Ectodermal cell (in vitro differentiated cells): ENCODE measurements around the gene AJAP1.

Source experiments
- H3K27ac ChIP-seq: 2 replicates; pipeline ENCODE4 v1.7.0; 2013; ENCODE audit warnings: mild to moderate bottlenecking, low read depth, low read length; ENCODE audit not compliant: insufficient read depth, poor library complexity, severe bottlenecking
- H3K27me3 ChIP-seq: 2 replicates; pipeline ENCODE4 v1.7.0; 2013; ENCODE audit warnings: mild to moderate bottlenecking, low read length; ENCODE audit not compliant: insufficient read depth, control insufficient read depth, poor library complexity, severe bottlenecking
- H3K36me3 ChIP-seq: one replicate; pipeline ENCODE4 v1.7.0; 2013; ENCODE audit warnings: low read length; ENCODE audit not compliant: control insufficient read depth, insufficient read depth
- H3K4me1 ChIP-seq: one replicate; pipeline ENCODE4 v1.7.0; 2013; ENCODE audit warnings: low read length; ENCODE audit not compliant: control insufficient read depth, insufficient read depth
- H3K4me3 ChIP-seq: 2 replicates; pipeline ENCODE4 v1.7.0; 2013; ENCODE audit warnings: low read depth, low read length, control low read depth; ENCODE audit not compliant: insufficient read depth
- H3K9me3 ChIP-seq: 2 replicates; pipeline ENCODE4 v1.7.0; 2013; ENCODE audit warnings: mild to moderate bottlenecking, low read length, moderate library complexity; ENCODE audit not compliant: control insufficient read depth
- WGBS, 2 experiments: methylation state at CpG; one replicate each; pipeline ENCODE4 v1.1.7; 2013; ENCODE audit warnings: missing lambda C conversion rate in 2 of 2; 5-methylcytosine and 5-hydroxymethylcytosine counted together

AJAP1 gene

GRCh38 chr1:4656533-4657140, 2.2 kb downstream of the AJAP1 start:
- Histone ChIP-seq H3K27ac (no peak overlapping the region), H3K4me3 (peak overlapping the region; percentile 5), H3K27me3 (peaks cover 86% of the 10 kb centered on the region), H3K4me1 (peaks cover 22% of the 10 kb centered on the region), H3K36me3 (no peaks in the 10 kb centered on the region), H3K9me3 (no peaks in the 10 kb centered on the region)
- 12 to 17% methylated on average over 17 of the region's 17 CpGs for WGBS, 2 experiments

GRCh38 chr1:4657244-4657789, 2.9 kb downstream of the AJAP1 start:
- no peaks in the 10 kb centered on the region for H3K36me3 ChIP-seq
- H3K27ac ChIP-seq = no peak overlapping the region
- H3K27me3 ChIP-seq = peaks cover 83% of the 10 kb centered on the region
- peaks cover 22% of the 10 kb centered on the region for H3K4me1 ChIP-seq
- 7 to 9% methylated on average over 9 of the region's 9 CpGs for WGBS, 2 experiments
- no peak overlapping the region for H3K4me3 ChIP-seq
- H3K9me3 ChIP-seq = no peaks in the 10 kb centered on the region

GRCh38 chr1:4657960-4658541, 3.6 kb downstream of the AJAP1 start:
- H3K27ac ChIP-seq = no peak overlapping the region
- peaks cover 76% of the 10 kb centered on the region for H3K27me3 ChIP-seq
- no peak overlapping the region for H3K4me3 ChIP-seq
- H3K4me1 ChIP-seq = peaks cover 22% of the 10 kb centered on the region
- H3K9me3 ChIP-seq = no peaks in the 10 kb centered on the region
- H3K36me3 ChIP-seq = no peaks in the 10 kb centered on the region
- WGBS, 2 experiments = 42 to 47% methylated on average over 24 of the region's 24 CpGs

- Histone ChIP-seq H3K4me3 (no peak overlapping the region), H3K27ac (no peak overlapping the region), H3K36me3 (no peaks in the 10 kb centered on the region), H3K9me3 (no peaks in the 10 kb centered on the region), H3K4me1 (peaks cover 22% of the 10 kb centered on the region), H3K27me3 (peaks cover 67% of the 10 kb centered on the region)
- WGBS, 2 experiments = 29 to 31% methylated on average over 16 of the region's 16 CpGs
Observed at GRCh38 chr1:4658643-4659628, 4.5 kb downstream of the AJAP1 start.

DNA sequence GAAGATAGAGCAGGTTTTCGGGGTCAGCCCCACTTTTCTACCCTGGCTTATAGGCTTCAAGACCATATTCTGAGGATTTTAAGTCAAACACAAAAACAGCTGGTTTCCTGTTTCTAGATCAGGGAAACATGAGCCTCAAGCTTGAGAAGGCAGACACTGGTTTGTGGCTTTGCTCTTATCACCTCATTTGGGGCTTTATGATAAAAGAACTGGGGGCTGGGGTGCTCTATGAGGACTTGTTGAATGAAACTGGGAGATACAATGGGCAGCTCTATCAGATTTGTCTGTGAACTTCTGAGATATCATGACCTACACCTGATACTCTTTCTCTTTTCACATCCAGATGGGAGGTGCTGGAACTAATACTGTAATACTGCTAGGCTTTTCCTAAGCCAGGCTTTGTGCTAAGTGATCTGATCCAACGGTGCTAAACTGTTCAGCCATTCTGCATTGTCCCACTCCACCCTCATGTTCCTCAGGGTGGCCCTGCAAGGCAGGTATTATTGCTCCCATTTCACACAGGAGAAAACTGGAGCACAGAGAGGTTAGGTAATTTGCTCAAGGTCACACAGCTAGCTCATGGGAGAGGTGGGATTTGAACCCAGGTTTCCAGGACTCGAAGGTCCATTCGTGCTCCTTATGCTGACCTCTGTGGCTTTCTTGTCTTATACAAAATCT, 6.6 kb downstream of the AJAP1 start:
- H3K36me3 ChIP-seq = no peaks in the 10 kb centered on the region
- peaks cover 22% of the 10 kb centered on the region for H3K4me1 ChIP-seq
- H3K4me3 ChIP-seq = no peak overlapping the region
- no peak overlapping the region for H3K27ac ChIP-seq
- no peaks in the 10 kb centered on the region for H3K9me3 ChIP-seq
- WGBS, 2 experiments = 86 to 93% methylated on average over 4 of the region's 4 CpGs
- H3K27me3 ChIP-seq = peaks cover 46% of the 10 kb centered on the region

- H3K27me3 ChIP-seq = peaks cover 41% of the 10 kb centered on the region
- peaks cover 22% of the 10 kb centered on the region for H3K4me1 ChIP-seq
- no peak overlapping the region for H3K4me3 ChIP-seq
- no peaks in the 10 kb centered on the region for H3K9me3 ChIP-seq
- 96 to 100% methylated on average over 1 to 2 of the region's 2 CpGs for WGBS, 2 experiments
- H3K27ac ChIP-seq = no peak overlapping the region
- H3K36me3 ChIP-seq = no peaks in the 10 kb centered on the region
Observed at GRCh38 chr1:4661595-4661917, 7.1 kb downstream of the AJAP1 start.

- Histone ChIP-seq H3K27me3 (peaks cover 35% of the 10 kb centered on the region), H3K9me3 (no peaks in the 10 kb centered on the region), H3K4me3 (no peak overlapping the region), H3K36me3 (no peaks in the 10 kb centered on the region), H3K27ac (no peak overlapping the region), H3K4me1 (peaks cover 22% of the 10 kb centered on the region)
- 93 to 94% methylated on average over 13 of the region's 13 CpGs for WGBS, 2 experiments
Observed at GRCh38 chr1:4662168-4662567, 7.8 kb downstream of the AJAP1 start.

- Histone ChIP-seq H3K36me3 (no peaks in the 10 kb centered on the region), H3K27ac (no peak overlapping the region), H3K4me3 (no peak overlapping the region), H3K27me3 (peaks cover 29% of the 10 kb centered on the region), H3K9me3 (no peaks in the 10 kb centered on the region), H3K4me1 (peaks cover 22% of the 10 kb centered on the region)
- 92 to 94% methylated on average over 7 of the region's 7 CpGs for WGBS, 2 experiments
Observed at GRCh38 chr1:4662723-4663122, 8.3 kb downstream of the AJAP1 start.

GRCh38 chr1:4664095-4664494, 9.7 kb downstream of the AJAP1 start:
- no peaks in the 10 kb centered on the region for H3K36me3 ChIP-seq
- H3K9me3 ChIP-seq = no peaks in the 10 kb centered on the region
- peaks cover 8% of the 10 kb centered on the region for H3K4me1 ChIP-seq
- H3K27ac ChIP-seq = no peak overlapping the region
- no peak overlapping the region for H3K4me3 ChIP-seq
- WGBS, 2 experiments = 74% methylated on average over 5 of the region's 5 CpGs
- peaks cover 15% of the 10 kb centered on the region for H3K27me3 ChIP-seq
